MCF 10A (cell line): ENCODE data around the gene KLHL30. TPM values are rescaled to one million over a fixed set of nuclear protein-coding genes. Genes with fewer than 3 reads are reported as not detected.

Source experiments
- BruUV-seq: library from RNA; stranded (reverse); fragments of 400-500 nt; replicated peaks from 2 replicates; lab custom pipeline; 2021; lab: Mats Ljungman, UMichigan
- CTCF ChIA-PET: fragments of 300-600 bp; sonication (Branson Sonifier 250); formaldehyde crosslinking; extraction: SDS; loops from one replicate; lab custom pipeline; 2021; ENCODE audit warnings: antibody characterized with exemption, inconsistent platforms; lab: Yijun Ruan, JAX
- POLR2A ChIA-PET: fragments of 300-600, 350-650 bp; sonication (Branson Sonifier 250); formaldehyde crosslinking; extraction: SDS; loops from one replicate; lab custom pipeline; 2020; ENCODE audit warnings: antibody characterized with exemption, inconsistent platforms; lab: Yijun Ruan, JAX
- DNase-seq: peaks from one replicate; pipeline ENCODE4 v3.0.0-alpha.2; 2018; ENCODE audit not compliant: unreplicated experiment
- H3K27ac Mint-ChIP-seq: one replicate; pipeline ENCODE4 v1.8.0; 2022; ENCODE audit warnings: mild to moderate bottlenecking, low read depth, mixed read lengths; ENCODE audit not compliant: unreplicated experiment
- H3K27me3 Mint-ChIP-seq: one replicate; pipeline ENCODE4 v1.8.0; 2022; ENCODE audit warnings: mixed read lengths; ENCODE audit not compliant: insufficient read depth, unreplicated experiment
- H3K36me3 Mint-ChIP-seq: one replicate; pipeline ENCODE4 v1.8.0; 2022; ENCODE audit warnings: mild to moderate bottlenecking, moderate library complexity, mixed read lengths; ENCODE audit not compliant: insufficient read depth, unreplicated experiment
- H3K4me1 Mint-ChIP-seq: one replicate; pipeline ENCODE4 v1.8.0; 2022; ENCODE audit warnings: mixed read lengths; ENCODE audit not compliant: insufficient read depth, unreplicated experiment
- H3K4me3 Mint-ChIP-seq: one replicate; pipeline ENCODE4 v1.8.0; 2022; ENCODE audit warnings: mild to moderate bottlenecking, moderate library complexity, mixed read lengths; ENCODE audit not compliant: unreplicated experiment
- H3K9me3 Mint-ChIP-seq: one replicate; pipeline ENCODE4 v1.8.0; 2022; ENCODE audit warnings: mixed read lengths; ENCODE audit not compliant: unreplicated experiment
- CTCF ChIP-seq: fragments of 200-600 bp; IDR thresholded peaks from one replicate; pipeline ENCODE4 v1.8.0; 2022; ENCODE audit warnings: antibody characterized with exemption, mild to moderate bottlenecking; ENCODE audit not compliant: unreplicated experiment
- intact Hi-C: fragments of 100-400 bp; cut with micrococcal nuclease; formaldehyde crosslinking; loops from 2 replicates; pipeline ENCODE4 v1.14.1; 2022
- total RNA-seq: library from RNA; stranded (reverse); gene quantifications from 2 replicates; pipeline ENCODE4 v1.2.3, GENCODE V29; 2022

The KLHL30 gene
- total RNA-seq, 1 experiment from 2014 or later: 0.35 TPM

GRCh38 chr2:238124488-238125126 is 13.9 kb upstream of the KLHL30 start:
- Mint-ChIP-seq H3K27ac (no peak overlapping the region), H3K4me3 (no peak overlapping the region), H3K9me3 (no peaks in the 10 kb centered on the region), H3K4me1 (no peaks in the 10 kb centered on the region), H3K27me3 (no peaks in the 10 kb centered on the region), H3K36me3 (no peaks in the 10 kb centered on the region)
- BruUV-seq: no TSS peak
- intact Hi-C loops: no loop called here
- ChIA-PET POLR2A (no interaction called here), CTCF (interaction anchor here (0.7 kb wide), 1 partner anchor 37 kb away, joined by 3 read pairs; no protein-coding TSS in a partner anchor)
- DNase-seq: no peak
- no peak for TF ChIP-seq CTCF

DNA sequence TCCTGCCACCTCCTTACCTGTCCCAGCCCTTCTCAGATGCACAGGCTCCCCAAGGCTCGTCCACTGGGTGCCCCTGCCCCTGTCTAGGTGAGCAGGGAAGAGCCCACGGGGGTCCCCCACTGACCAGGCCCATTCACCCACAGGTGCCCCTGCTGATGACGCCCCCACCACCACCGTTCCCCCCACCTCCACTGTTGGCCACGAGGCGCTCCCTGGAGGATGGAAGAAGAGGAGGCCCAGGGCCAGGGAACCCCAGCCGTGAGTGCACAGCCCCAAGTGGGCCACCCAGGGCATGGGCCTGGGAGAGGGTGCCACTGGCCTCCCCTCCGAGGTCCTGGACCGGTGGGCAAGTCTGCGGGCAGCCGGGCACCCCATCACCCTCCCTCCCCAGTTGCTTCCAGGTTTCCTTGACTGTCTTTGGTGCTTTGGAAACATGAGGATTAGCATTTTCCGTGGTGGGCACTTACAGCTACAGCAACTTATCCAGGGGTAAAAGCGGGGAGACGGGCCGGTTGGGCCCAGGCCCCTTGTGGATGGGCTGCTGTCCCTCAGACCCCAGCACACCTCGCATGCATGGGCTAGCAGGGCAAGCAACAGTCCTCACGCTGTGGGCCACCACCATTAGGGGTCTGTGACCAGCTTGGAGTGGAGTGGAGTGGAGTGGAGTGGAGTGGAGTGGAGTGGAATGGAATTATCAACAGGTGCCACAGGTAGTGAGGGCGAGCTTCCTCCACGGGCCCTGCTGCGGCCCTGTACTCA is 13.2 kb upstream of the KLHL30 start:
- H3K27me3 Mint-ChIP-seq: no peaks in the 10 kb centered on the region
- DNase-seq: no peak
- ChIA-PET CTCF (no interaction called here), POLR2A (no interaction called here)
- H3K27ac Mint-ChIP-seq: no peak overlapping the region
- no peaks in the 10 kb centered on the region for H3K9me3 Mint-ChIP-seq
- no TSS peak for BruUV-seq
- no peak for TF ChIP-seq CTCF
- H3K36me3 Mint-ChIP-seq: no peaks in the 10 kb centered on the region
- H3K4me3 Mint-ChIP-seq: no peak overlapping the region
- intact Hi-C loops: no loop called here
- H3K4me1 Mint-ChIP-seq: no peaks in the 10 kb centered on the region

- Mint-ChIP-seq H3K9me3 (no peaks in the 10 kb centered on the region), H3K27me3 (no peaks in the 10 kb centered on the region), H3K4me1 (no peaks in the 10 kb centered on the region), H3K36me3 (no peaks in the 10 kb centered on the region), H3K4me3 (no peak overlapping the region), H3K27ac (no peak overlapping the region)
- CTCF ChIA-PET: no interaction called here
- BruUV-seq: no TSS peak
- intact Hi-C loops: no loop called here
- POLR2A ChIA-PET: no interaction called here
- no peak for TF ChIP-seq CTCF
- DNase-seq: no peak
Measured at GRCh38 chr2:238126338-238126737, 12.1 kb upstream of the KLHL30 start.

- no peaks in the 10 kb centered on the region for H3K27me3 Mint-ChIP-seq
- H3K27ac Mint-ChIP-seq: no peak overlapping the region
- H3K4me1 Mint-ChIP-seq: no peaks in the 10 kb centered on the region
- CTCF ChIA-PET: no interaction called here
- H3K36me3 Mint-ChIP-seq: no peaks in the 10 kb centered on the region
- no peak for TF ChIP-seq CTCF
- no TSS peak for BruUV-seq
- DNase-seq: no peak
- H3K4me3 Mint-ChIP-seq: no peak overlapping the region
- no peaks in the 10 kb centered on the region for H3K9me3 Mint-ChIP-seq
- POLR2A ChIA-PET: no interaction called here
- intact Hi-C loops: no loop called here
Measured at GRCh38 chr2:238126775-238127164, 11.7 kb upstream of the KLHL30 start.
